BJ (cell line): ENCODE data around the gene ZMYM4. TPM values are rescaled to one million over a fixed set of nuclear protein-coding genes. Genes with fewer than 3 reads are reported as not detected.

Source experiments
- CTCF ChIA-PET: fragments of 350-600 bp; formaldehyde crosslinking; extraction: SDS; loops from one replicate; lab custom pipeline; 2021; ENCODE audit warnings: antibody characterized with exemption, inconsistent platforms; lab: Yijun Ruan, JAX
- POLR2A ChIA-PET: fragments of 300-600 bp; sonication (Branson Sonifier 250); formaldehyde crosslinking; extraction: SDS; loops from one replicate; lab custom pipeline; 2021; ENCODE audit warnings: antibody characterized with exemption; lab: Charles Lee
- DNase-seq: peaks from one replicate; pipeline ENCODE4 v3.0.0-alpha.2; 2011; ENCODE audit warnings: low read depth
- H3K27me3 ChIP-seq: 2 replicates; pipeline ENCODE4 v1.6.0; 2011; ENCODE audit warnings: low read length; ENCODE audit not compliant: control insufficient read depth, insufficient read depth
- H3K36me3 ChIP-seq: 2 replicates; pipeline ENCODE4 v1.5.1; 2011; ENCODE audit warnings: low read length; ENCODE audit not compliant: control insufficient read depth, insufficient read depth
- H3K4me3 ChIP-seq: 2 replicates; pipeline ENCODE4 v1.5.1; 2011; ENCODE audit warnings: low read depth, mild to moderate bottlenecking, control low read depth, low read length
- polyA minus RNA-seq: library from RNA; depleted of rRNA, polyadenylated mRNA; stranded (reverse); fragments of >200 nt; gene quantifications from 2 replicates; pipeline ENCODE4 v1.2.3, GENCODE V29; 2011; rRNA and poly(A)+ RNA removed
- polyA plus RNA-seq: library from polyadenylated mRNA; depleted of rRNA; stranded (reverse); fragments of >200 nt; gene quantifications from 2 replicates; pipeline ENCODE4 v1.2.3, GENCODE V29; 2011; rRNA removed
- TF ChIP-seq, protein P1 (sequence below): IDR thresholded peaks from 2 replicates; pipeline ENCODE4 v1.5.1; 2011; ENCODE audit warnings: low read depth, mild to moderate bottlenecking, control low read depth, inconsistent platforms, low read length, moderate library complexity; ENCODE audit not compliant: insufficient read depth

Gene ZMYM4
- polyA plus RNA-seq (19.2 and 34.8 TPM in 2 replicates), polyA minus RNA-seq (29.3 and 34.0 TPM in 2 replicates)

GRCh38 chr1:35268282-35269200 is at the start of gene ZMYM4:
Gene ZMYM4 (plus strand): TSS chr1:35268709. CDS start chr1:35269047, 338 bp downstream.
- CTCF ChIA-PET, result interaction anchor here (0.7 to 1.6 kb wide), 3 partner anchors 11 to 66 kb away, joined by 3 to 6 read pairs (median 5); no protein-coding TSS in a partner anchor
- TF ChIP-seq, protein P1, sequence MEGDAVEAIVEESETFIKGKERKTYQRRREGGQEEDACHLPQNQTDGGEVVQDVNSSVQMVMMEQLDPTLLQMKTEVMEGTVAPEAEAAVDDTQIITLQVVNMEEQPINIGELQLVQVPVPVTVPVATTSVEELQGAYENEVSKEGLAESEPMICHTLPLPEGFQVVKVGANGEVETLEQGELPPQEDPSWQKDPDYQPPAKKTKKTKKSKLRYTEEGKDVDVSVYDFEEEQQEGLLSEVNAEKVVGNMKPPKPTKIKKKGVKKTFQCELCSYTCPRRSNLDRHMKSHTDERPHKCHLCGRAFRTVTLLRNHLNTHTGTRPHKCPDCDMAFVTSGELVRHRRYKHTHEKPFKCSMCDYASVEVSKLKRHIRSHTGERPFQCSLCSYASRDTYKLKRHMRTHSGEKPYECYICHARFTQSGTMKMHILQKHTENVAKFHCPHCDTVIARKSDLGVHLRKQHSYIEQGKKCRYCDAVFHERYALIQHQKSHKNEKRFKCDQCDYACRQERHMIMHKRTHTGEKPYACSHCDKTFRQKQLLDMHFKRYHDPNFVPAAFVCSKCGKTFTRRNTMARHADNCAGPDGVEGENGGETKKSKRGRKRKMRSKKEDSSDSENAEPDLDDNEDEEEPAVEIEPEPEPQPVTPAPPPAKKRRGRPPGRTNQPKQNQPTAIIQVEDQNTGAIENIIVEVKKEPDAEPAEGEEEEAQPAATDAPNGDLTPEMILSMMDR, result no peak
- peak; percentile 87 for DNase-seq
- POLR2A ChIA-PET, result no interaction called here
- Histone ChIP-seq H3K27me3 (no peaks in the 10 kb centered on the region), H3K36me3 (no peaks in the 10 kb centered on the region), H3K4me3 (peak within 1 kb of the TSS; percentile 93)

GRCh38 chr1:35220976-35221375 is 47.5 kb upstream of the ZMYM4 start:
- DNase-seq, result no peak
- TF ChIP-seq, protein P1, result peak; percentile 33; the same call in 1 of the 2 replicates
- no peak overlapping the region for H3K4me3 ChIP-seq
- ChIA-PET POLR2A (no interaction called here), CTCF (interaction anchor here (0.7 to 2.3 kb wide), 3 partner anchors 19 to 50 kb away, joined by 3 to 13 read pairs (median 4); no protein-coding TSS in a partner anchor)
- H3K27me3 ChIP-seq, result no peaks in the 10 kb centered on the region
- H3K36me3 ChIP-seq, result no peaks in the 10 kb centered on the region

DNA sequence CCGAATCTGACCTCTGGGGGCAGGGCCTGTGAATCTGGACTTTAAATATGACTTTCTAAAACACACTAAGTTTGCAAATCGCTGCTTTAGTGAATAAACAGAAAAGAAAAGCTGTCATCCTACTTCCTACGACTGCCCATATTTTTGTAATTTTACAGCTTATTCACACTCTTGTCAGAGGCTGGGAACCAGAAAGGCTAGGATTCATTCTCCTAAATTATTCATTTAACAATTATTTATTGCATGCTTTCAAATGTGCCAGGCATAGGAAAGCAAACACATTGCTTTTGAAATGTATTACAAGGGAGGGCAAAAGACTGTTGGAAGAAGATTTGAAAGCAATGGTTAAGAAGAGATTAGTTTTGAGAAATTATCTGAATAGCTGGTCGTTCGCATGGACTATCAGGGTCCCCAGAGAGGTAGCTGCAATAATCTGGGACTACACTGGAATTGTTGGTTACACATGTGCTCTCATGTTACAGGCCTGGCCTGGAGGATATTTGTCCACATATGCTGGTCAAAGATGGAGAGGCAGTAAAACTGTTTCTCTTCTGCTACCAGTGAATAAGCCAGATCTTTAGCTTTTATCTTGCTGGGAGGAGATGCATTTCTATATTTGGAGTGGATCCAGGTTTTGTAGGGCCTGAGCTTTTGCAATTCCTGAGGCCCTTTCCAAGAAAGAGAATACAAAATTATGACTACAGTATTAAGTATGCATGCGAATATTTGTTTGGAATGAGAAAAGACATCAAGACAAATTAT is 46.0 kb upstream of the ZMYM4 start:
- POLR2A ChIA-PET, result interaction anchor here (0.6 to 1.3 kb wide), 3 partner anchors 16 to 279 kb away, joined by 6 to 9 read pairs (median 8); partner anchors contain the start of gene SFPQ
- no peaks in the 10 kb centered on the region; the same call in 1 of the 2 replicates for H3K27me3 ChIP-seq
- TF ChIP-seq, protein P1, result no peak
- DNase-seq, result peak; percentile 56
- H3K36me3 ChIP-seq, result no peaks in the 10 kb centered on the region
- no peak overlapping the region for H3K4me3 ChIP-seq
- CTCF ChIA-PET, result interaction anchor here (0.7 to 2.3 kb wide), 5 partner anchors 14 to 43 kb away, joined by 3 to 13 read pairs (median 4); no protein-coding TSS in a partner anchor

- no peak overlapping the region for H3K4me3 ChIP-seq
- TF ChIP-seq, protein P1, result no peak
- H3K27me3 ChIP-seq, result no peaks in the 10 kb centered on the region; the same call in 1 of the 2 replicates
- ChIA-PET CTCF (interaction anchor here (1.2 to 2.3 kb wide), 2 partner anchors 21 to 39 kb away, joined by 3 to 13 read pairs; no protein-coding TSS in a partner anchor), POLR2A (interaction anchor here (0.6 to 1.3 kb wide), 3 partner anchors 15 to 279 kb away, joined by 6 to 9 read pairs (median 8); partner anchors contain the start of gene SFPQ)
- H3K36me3 ChIP-seq, result no peaks in the 10 kb centered on the region
- DNase-seq, result no peak
Measured at GRCh38 chr1:35223084-35223630, 45.4 kb upstream of the ZMYM4 start.
